Measurements from ENCODE around the gene GALNTL6. TPM values are rescaled to one million over a fixed set of nuclear protein-coding genes. Genes with fewer than 3 reads are reported as not detected.

GALNTL6 gene
- total RNA-seq, 1 experiment from 2014 or later = not detected

- ChIA-PET CTCF (no interaction called here), POLR2A (no interaction called here), RAD21 (ENCODE audit: low non-redundant PET in 1 of 2, low total read pairs in 2 of 2, uncharacterized antibody in 2 of 2, unreplicated experiment in 2 of 2) (no interaction called here)
- BruUV-seq (replicated peaks) = no TSS peak
- no peak for DNase-seq (ENCODE audit: low read depth, low spot score)
- H3K27me3 ChIP-seq (ENCODE audit: insufficient read depth, low read length) = no peaks in the 10 kb centered on the region
- H4K20me1 ChIP-seq (ENCODE audit: insufficient read depth) = no peaks in the 10 kb centered on the region
- no peaks in the 10 kb centered on the region for H3K36me3 ChIP-seq (ENCODE audit: control insufficient read depth in 1 of 2, insufficient read depth in 2 of 2, low read length in 2 of 2)
- no peak overlapping the region for H2AFZ ChIP-seq (ENCODE audit: low read depth, low read length, poor library complexity, severe bottlenecking)
- H3K79me2 ChIP-seq (ENCODE audit: insufficient read depth, low read length) = no peaks in the 10 kb centered on the region
- H3K9me2 ChIP-seq (ENCODE audit: insufficient read depth) = no peaks in the 10 kb centered on the region
- H3K9me3 ChIP-seq (ENCODE audit: control insufficient read depth in 1 of 2, insufficient read depth in 1 of 2, low read depth in 1 of 2, low read length in 2 of 2) = peaks cover 0 to 4% of the 10 kb centered on the region in 2 experiments; a peak in 1 of 4 replicates
- intact Hi-C loops (cut with micrococcal nuclease) = no loop called here
- TF ChIP-seq ZFX (IDR thresholded peaks at IDR 0.05) (no peak), JUND (IDR thresholded peaks at IDR 0.05) (no peak), TCF7L2 (IDR thresholded peaks at IDR 0.05; ENCODE audit: borderline replicate concordance, extremely low read depth, insufficient read depth, insufficient read length) (no peak), ELF1 (IDR thresholded peaks at IDR 0.05; ENCODE audit: borderline replicate concordance, low read depth) (no peak), REST (IDR thresholded peaks at IDR 0.05; ENCODE audit: low read depth) (no peak), CEBPB (IDR thresholded peaks at IDR 0.05; ENCODE audit: low read depth) (no peak), SIN3A (IDR thresholded peaks at IDR 0.05; ENCODE audit: low read depth) (no peak), CBX3 (IDR thresholded peaks at IDR 0.05; ENCODE audit: low read depth) (peak; percentile 21; the same call in 1 of the 2 replicates), SP1 (IDR thresholded peaks at IDR 0.05; ENCODE audit: low read depth) (0 out of 2 replicates have a peak, but pooled peaks have one; percentile 31), EZH2phosphoT487 (IDR thresholded peaks at IDR 0.05; ENCODE audit: borderline replicate concordance) (no peak), YY1 (IDR thresholded peaks at IDR 0.05; ENCODE audit: extremely low read depth, insufficient replicate concordance, low read depth, low read length) (no peak), EZH2 (IDR thresholded peaks at IDR 0.05) (no peak)
- TF ChIP-seq, protein P1, sequence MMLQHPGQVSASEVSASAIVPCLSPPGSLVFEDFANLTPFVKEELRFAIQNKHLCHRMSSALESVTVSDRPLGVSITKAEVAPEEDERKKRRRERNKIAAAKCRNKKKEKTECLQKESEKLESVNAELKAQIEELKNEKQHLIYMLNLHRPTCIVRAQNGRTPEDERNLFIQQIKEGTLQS (IDR thresholded peaks at IDR 0.05) = no peak
- peaks cover 3 to 12% of the 10 kb centered on the region in 2 experiments; a peak in 3 of 4 replicates for H3K4me1 ChIP-seq (ENCODE audit: control insufficient read depth in 1 of 2, insufficient read depth in 2 of 2, low read length in 2 of 2)
- H3K4me2 ChIP-seq (ENCODE audit: low read length) = peak overlapping the region; percentile 30
- ATAC-seq = no peak
- no peak overlapping the region for H3K27ac ChIP-seq (ENCODE audit: low read depth, low read length)
- H3K9ac ChIP-seq (ENCODE audit: low read length) = no peak overlapping the region
- no peak overlapping the region for H3K4me3 ChIP-seq (replicated peaks in 1 of 2; ENCODE audit: low read depth in 1 of 2, low read length in 2 of 2)
These were observed 894.4 kb downstream of the GALNTL6 start for GRCh38 chr4:172707622-172708021.
